ENCODE measurements around the gene ZHX3.

Gene ZHX3

GRCh38 chr20:41139227-41140093 lies 178.1 kb downstream of the ZHX3 start:
- peak overlapping the region; percentile 74 to 84 for H3K4me3 ChIP-seq (ENCODE audit: low read length in 2 of 2)
- H3K4me1 ChIP-seq (ENCODE audit: control insufficient read depth, insufficient read depth, low read length), result peaks cover 59% of the 10 kb centered on the region
- H3K36me3 ChIP-seq (ENCODE audit: control insufficient read depth in 2 of 2, insufficient read depth in 2 of 2, low read length in 2 of 2), result peaks cover 0 to 3% of the 10 kb centered on the region in 2 donors
- H3K27ac ChIP-seq (ENCODE audit: low read length), result peak overlapping the region; percentile 76
- no peaks in the 10 kb centered on the region for H3K9me3 ChIP-seq (ENCODE audit: control insufficient read depth in 2 of 2, low read length in 2 of 2)
- H3K9ac ChIP-seq (ENCODE audit: low read length in 2 of 2), result peak overlapping the region in 1 of 2 donors; percentile 83
- no peaks in the 10 kb centered on the region for H3K27me3 ChIP-seq (ENCODE audit: control insufficient read depth in 1 of 2, insufficient read depth in 2 of 2, low read length in 2 of 2)

- Histone ChIP-seq H3K27me3 (ENCODE audit: control insufficient read depth in 1 of 2, insufficient read depth in 2 of 2, low read length in 2 of 2) (no peaks in the 10 kb centered on the region), H3K27ac (ENCODE audit: low read length) (peak overlapping the region; percentile 76), H3K9me3 (ENCODE audit: control insufficient read depth in 2 of 2, low read length in 2 of 2) (no peaks in the 10 kb centered on the region), H3K36me3 (ENCODE audit: control insufficient read depth in 2 of 2, insufficient read depth in 2 of 2, low read length in 2 of 2) (no peaks in the 10 kb centered on the region), H3K4me3 (ENCODE audit: low read length in 2 of 2) (peak overlapping the region; percentile 74 to 84), H3K9ac (ENCODE audit: low read length in 2 of 2) (peak overlapping the region; percentile 83 to 85), H3K4me1 (ENCODE audit: control insufficient read depth, insufficient read depth, low read length) (peaks cover 57% of the 10 kb centered on the region)
Observed at GRCh38 chr20:41138475-41139226, 178.9 kb downstream of the ZHX3 start.

DNA sequence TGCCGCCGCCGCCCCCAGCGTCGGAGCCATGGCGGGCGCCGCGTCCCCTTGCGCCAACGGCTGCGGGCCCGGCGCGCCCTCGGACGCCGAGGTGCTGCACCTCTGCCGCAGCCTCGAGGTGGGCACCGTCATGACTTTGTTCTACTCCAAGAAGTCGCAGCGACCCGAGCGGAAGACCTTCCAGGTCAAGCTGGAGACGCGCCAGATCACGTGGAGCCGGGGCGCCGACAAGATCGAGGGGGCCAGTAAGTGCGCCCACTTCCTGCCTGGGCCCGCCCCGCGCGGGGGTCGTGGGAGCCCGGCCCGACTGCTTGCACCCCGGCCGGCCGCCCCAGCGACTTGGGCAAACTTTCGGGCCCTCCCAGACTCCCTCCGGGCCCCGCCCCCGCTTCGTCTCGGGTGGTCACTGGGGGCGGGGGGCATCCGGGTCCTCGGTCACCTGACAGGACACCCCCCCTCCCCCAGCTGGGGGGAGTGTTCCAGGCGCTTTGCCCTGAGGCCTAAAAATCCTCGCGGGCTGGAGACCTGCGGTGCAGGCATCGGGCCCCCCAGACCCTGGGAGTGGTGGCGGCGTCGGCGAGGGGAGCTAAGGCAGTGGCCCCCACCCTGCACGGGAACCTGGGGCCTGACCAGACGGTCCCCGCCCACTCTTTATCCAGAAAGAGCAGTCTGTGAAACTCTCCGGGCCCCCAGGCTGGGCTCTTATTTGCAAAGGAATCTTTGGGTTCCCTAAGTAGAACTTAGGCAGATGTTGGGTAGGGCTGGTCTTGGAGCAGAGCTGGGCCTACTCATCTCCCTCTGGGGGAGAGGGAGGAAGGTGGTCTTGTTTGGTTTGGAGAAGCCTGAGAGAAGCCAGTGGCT lies 179.7 kb downstream of the ZHX3 start:
- Histone ChIP-seq H3K4me3 (ENCODE audit: low read length in 2 of 2) (peak overlapping the region; percentile 74 to 84), H3K27ac (ENCODE audit: low read length) (peak overlapping the region; percentile 76), H3K9ac (ENCODE audit: low read length in 2 of 2) (peak overlapping the region; percentile 83 to 85), H3K9me3 (ENCODE audit: control insufficient read depth in 2 of 2, low read length in 2 of 2) (no peaks in the 10 kb centered on the region), H3K36me3 (ENCODE audit: control insufficient read depth in 2 of 2, insufficient read depth in 2 of 2, low read length in 2 of 2) (no peaks in the 10 kb centered on the region), H3K4me1 (ENCODE audit: control insufficient read depth, insufficient read depth, low read length) (peaks cover 52% of the 10 kb centered on the region), H3K27me3 (ENCODE audit: control insufficient read depth in 1 of 2, insufficient read depth in 2 of 2, low read length in 2 of 2) (no peaks in the 10 kb centered on the region)

DNA sequence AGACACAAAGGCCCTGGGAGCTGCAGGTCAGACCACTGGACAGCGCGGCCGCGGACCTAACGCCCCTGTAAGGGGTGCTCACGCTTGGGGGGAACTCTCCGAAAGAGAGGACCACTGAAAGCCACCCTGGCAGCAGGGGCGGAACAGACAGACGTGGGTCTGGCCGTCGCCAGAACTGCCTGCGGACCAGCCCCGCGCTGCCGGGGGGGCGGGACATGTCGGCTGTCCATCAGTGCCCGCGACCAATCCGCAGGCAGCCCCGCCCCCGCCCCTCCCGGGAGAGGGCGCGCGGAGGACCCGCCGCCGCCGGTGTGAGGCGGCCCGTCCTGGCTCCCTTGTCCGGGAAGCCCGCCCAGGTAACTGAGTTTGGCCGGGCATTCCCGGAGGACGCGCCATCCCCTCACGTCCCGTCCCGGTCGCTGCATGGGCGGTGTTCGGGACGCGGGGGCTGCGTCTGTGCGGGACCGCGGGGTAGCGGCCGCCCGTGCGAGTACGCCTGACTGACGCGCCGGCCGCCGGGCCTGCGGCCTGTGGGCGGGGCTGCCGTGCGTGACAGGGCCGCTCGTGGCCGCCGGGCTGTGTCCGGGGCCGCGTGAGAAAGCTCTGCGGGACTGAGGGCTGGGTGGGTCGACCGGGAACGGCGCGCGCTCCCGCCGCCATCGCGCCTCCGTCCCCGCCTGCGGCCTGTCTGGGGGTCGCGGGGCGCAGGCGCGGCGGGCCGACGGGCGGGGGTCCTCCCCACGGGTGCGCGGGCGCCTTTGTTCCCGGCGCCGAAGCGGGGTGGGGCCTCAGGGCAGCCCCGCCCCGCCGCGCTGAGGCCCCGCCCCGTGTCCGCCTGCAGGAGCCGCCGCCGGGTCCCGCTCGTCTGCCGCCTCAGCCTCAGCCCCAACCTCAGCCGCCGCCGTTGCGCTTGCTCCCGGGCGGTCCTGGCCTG lies 180.6 kb downstream of the ZHX3 start, which contains the start of gene PLCG1:
Gene PLCG1, plus strand, starts transcription at position 864 of the 934 bp plus-strand sequence. CDS start 99 bp downstream, outside the sequence.
- H3K9me3 ChIP-seq (ENCODE audit: control insufficient read depth in 2 of 2, low read length in 2 of 2), result no peaks in the 10 kb centered on the region

GRCh38 chr20:41135888-41136679 lies 181.4 kb downstream of the ZHX3 start:
- H3K4me1 ChIP-seq (ENCODE audit: control insufficient read depth, insufficient read depth, low read length), result peaks cover 38% of the 10 kb centered on the region
- H3K9ac ChIP-seq (ENCODE audit: low read length in 2 of 2), result peak overlapping the region; percentile 73 to 76
- H3K36me3 ChIP-seq (ENCODE audit: control insufficient read depth in 2 of 2, insufficient read depth in 2 of 2, low read length in 2 of 2), result no peaks in the 10 kb centered on the region
- no peaks in the 10 kb centered on the region for H3K27me3 ChIP-seq (ENCODE audit: control insufficient read depth in 1 of 2, insufficient read depth in 2 of 2, low read length in 2 of 2)
- no peaks in the 10 kb centered on the region for H3K9me3 ChIP-seq (ENCODE audit: control insufficient read depth in 2 of 2, low read length in 2 of 2)
- H3K27ac ChIP-seq (ENCODE audit: low read length), result peak overlapping the region; percentile 60
- peak overlapping the region; percentile 68 to 84 for H3K4me3 ChIP-seq (ENCODE audit: low read length in 2 of 2)

More for the DNA sequence above, 180.6 kb downstream of the ZHX3 start, which contains the start of gene PLCG1:
- Histone ChIP-seq H3K4me3 (ENCODE audit: low read length in 2 of 2) (peak within 1 kb of the TSS; percentile 74 to 84), H3K36me3 (ENCODE audit: control insufficient read depth in 2 of 2, insufficient read depth in 2 of 2, low read length in 2 of 2) (no peaks in the 10 kb centered on the region), H3K27ac (ENCODE audit: low read length) (peak within 1 kb of the TSS; percentile 84), H3K4me1 (ENCODE audit: control insufficient read depth, insufficient read depth, low read length) (peaks cover 45% of the 10 kb centered on the region), H3K27me3 (ENCODE audit: control insufficient read depth in 1 of 2, insufficient read depth in 2 of 2, low read length in 2 of 2) (no peaks in the 10 kb centered on the region), H3K9ac (ENCODE audit: low read length in 2 of 2) (peak within 1 kb of the TSS; percentile 83 to 85)

- peaks cover 30% of the 10 kb centered on the region for H3K4me1 ChIP-seq (ENCODE audit: control insufficient read depth, insufficient read depth, low read length)
- H3K9me3 ChIP-seq (ENCODE audit: control insufficient read depth in 2 of 2, low read length in 2 of 2), result no peaks in the 10 kb centered on the region
- no peaks in the 10 kb centered on the region for H3K27me3 ChIP-seq (ENCODE audit: control insufficient read depth in 1 of 2, insufficient read depth in 2 of 2, low read length in 2 of 2)
- no peaks in the 10 kb centered on the region for H3K36me3 ChIP-seq (ENCODE audit: control insufficient read depth in 2 of 2, insufficient read depth in 2 of 2, low read length in 2 of 2)
- H3K4me3 ChIP-seq (ENCODE audit: low read length in 2 of 2), result no peak overlapping the region
- no peak overlapping the region for H3K27ac ChIP-seq (ENCODE audit: low read length)
- H3K9ac ChIP-seq (ENCODE audit: low read length in 2 of 2), result peak overlapping the region in 1 of 2 donors; percentile 21
Observed at GRCh38 chr20:41135187-41135887, 182.2 kb downstream of the ZHX3 start.

DNA sequence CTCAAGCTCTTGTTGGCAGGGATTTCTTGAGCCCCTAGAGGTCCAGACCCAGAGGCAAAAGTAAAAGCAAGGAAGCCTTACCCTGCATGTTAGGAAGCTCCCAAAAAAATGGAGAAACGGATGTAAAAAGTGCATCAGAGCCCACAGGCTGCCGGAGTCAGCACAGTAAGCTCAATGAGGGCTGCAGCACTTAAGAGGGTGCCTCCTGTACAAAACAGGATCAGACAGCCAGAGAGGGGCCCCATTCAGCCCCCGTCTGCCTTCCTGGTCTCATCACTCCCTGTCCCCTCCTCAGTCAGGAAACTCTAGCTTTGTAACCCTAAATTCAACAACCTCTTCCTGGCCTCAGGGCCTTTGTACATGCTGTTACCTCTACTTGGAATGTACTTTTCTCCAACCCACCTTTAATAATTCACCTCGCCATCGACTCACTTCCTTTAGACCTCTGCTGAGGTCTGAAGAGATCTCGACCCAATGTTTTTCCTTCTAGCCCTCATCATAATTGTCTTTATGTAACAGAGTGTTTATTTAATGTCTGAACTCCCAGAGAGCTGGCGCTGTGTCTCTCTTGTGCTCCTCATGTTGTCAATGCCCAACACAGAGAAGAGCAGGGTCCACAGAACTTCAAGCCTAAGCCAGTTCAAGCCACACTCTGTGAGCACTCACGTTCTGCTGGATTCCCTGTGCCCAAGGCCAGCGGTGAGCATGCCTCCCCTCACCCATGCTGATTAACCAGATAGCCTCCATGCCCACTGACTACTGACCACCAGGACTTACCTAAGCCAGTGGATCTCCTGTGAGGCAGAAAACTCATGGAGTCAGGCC lies 183.0 kb downstream of the ZHX3 start:
- Histone ChIP-seq H3K9ac (ENCODE audit: low read length in 2 of 2) (peak overlapping the region in 1 of 2 donors; percentile 21), H3K36me3 (ENCODE audit: control insufficient read depth in 2 of 2, insufficient read depth in 2 of 2, low read length in 2 of 2) (no peaks in the 10 kb centered on the region), H3K9me3 (ENCODE audit: control insufficient read depth in 2 of 2, low read length in 2 of 2) (no peaks in the 10 kb centered on the region), H3K4me3 (ENCODE audit: low read length in 2 of 2) (no peak overlapping the region), H3K27me3 (ENCODE audit: control insufficient read depth in 1 of 2, insufficient read depth in 2 of 2, low read length in 2 of 2) (no peaks in the 10 kb centered on the region), H3K27ac (ENCODE audit: low read length) (no peak overlapping the region), H3K4me1 (ENCODE audit: control insufficient read depth, insufficient read depth, low read length) (peaks cover 23% of the 10 kb centered on the region)

GRCh38 chr20:41133709-41134361 lies 183.7 kb downstream of the ZHX3 start:
- H3K27me3 ChIP-seq (ENCODE audit: control insufficient read depth in 1 of 2, insufficient read depth in 2 of 2, low read length in 2 of 2), result no peaks in the 10 kb centered on the region
- no peaks in the 10 kb centered on the region for H3K9me3 ChIP-seq (ENCODE audit: control insufficient read depth in 2 of 2, low read length in 2 of 2)
- no peaks in the 10 kb centered on the region for H3K36me3 ChIP-seq (ENCODE audit: control insufficient read depth in 2 of 2, insufficient read depth in 2 of 2, low read length in 2 of 2)
- H3K27ac ChIP-seq (ENCODE audit: low read length), result no peak overlapping the region
- no peak overlapping the region for H3K4me3 ChIP-seq (ENCODE audit: low read length in 2 of 2)
- H3K9ac ChIP-seq (ENCODE audit: low read length in 2 of 2), result no peak overlapping the region
- peaks cover 15% of the 10 kb centered on the region for H3K4me1 ChIP-seq (ENCODE audit: control insufficient read depth, insufficient read depth, low read length)
